ENCODE data around the gene MICAL3.
"Not testable (repeated sequence)": the region's sequence is repeated elsewhere in the genome, so short reads cannot be mapped to it uniquely, and the experiment has no call there.

The MICAL3 gene

DNA sequence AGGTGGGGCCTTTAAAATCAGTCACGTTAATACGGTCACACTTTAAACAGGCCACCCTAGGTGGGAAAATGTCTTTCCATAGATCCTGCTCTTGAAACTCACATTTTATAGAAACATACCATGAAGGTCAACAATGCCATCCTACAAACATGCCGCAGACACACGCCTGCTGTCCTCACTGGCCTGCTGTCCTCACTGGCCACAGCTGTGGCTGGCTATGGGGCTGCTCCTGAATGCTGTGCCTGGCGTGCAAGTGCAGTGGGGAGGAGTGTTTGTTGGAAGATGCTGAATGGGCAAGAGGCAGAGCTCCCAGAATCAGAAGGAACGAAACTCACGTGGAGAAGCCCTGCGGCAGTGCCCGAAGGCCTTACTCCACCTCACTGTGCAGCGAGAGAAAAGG, 143.9 kb downstream of the MICAL3 start:
- no peak for DNase-seq

DNA sequence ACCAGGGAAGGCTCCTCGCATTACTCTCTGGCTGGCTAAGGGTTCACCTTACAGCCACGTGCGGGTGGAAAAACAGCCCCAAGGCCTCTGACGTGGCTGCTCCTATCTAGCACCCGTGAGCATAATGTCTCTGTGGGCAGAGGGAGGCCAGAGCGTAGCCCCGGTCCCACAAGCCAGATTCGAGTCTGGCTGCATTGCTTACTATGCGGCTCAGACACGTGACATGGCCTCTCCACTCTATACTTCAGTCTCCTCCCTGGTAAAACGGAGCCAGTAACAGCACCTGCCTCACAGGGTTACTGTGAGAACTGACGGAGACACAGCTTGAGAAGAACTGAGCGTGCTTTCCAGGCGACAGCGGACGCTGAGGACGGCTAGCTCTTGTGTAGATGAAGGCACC, 144.3 kb downstream of the MICAL3 start:
- no peak for DNase-seq

- DNase-seq, result no peak
Measured at GRCh38 chr22:17878941-17879340, 145.4 kb downstream of the MICAL3 start.

GRCh38 chr22:17878186-17878694, 146.1 kb downstream of the MICAL3 start:
- DNase-seq, result no peak

DNA sequence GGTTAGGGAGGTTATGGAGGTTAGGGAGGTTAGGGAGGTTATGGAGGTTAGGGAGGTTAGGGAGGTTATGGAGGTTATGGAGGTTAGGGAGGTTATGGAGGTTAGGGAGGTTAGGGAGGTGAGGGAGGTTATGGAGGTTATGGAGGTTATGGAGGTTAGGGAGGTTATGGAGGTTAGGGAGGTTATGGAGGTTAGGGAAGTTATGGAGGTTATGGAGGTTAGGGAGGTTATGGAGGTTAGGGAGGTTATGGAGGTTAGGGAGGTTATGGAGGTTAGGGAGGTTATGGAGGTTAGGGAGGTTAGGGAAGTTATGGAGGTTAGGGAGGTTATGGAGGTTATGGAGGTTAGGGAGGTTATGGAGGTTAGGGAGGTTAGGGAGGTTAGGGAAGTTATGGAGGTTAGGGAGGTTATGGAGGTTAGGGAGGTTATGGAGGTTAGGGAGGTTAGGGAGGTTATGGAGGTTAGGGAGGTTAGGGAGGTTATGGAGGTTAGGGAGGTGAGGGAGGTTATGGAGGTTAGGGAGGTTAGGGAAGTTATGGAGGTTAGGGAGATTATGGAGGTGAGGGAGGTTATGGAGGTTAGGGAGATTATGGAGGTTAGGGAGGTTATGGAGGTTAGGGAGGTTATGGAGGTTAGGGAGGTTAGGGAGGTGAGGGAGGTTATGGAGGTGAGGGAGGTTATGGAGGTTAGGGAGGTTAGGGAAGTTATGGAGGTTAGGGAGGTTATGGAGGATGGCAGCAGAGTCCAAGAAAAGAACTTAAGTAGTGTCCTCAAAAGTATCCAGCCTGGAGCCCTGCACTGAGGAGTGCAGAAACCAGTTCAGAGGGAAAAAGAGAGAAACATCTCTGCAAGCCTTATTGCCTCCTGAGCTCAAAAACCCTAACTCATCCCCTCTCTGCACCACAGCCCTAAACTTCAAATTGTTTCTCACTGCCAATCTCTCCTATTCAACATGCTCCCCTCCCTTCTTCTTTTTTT, 147.2 kb downstream of the MICAL3 start:
- not testable (repeated sequence) for DNase-seq

DNA sequence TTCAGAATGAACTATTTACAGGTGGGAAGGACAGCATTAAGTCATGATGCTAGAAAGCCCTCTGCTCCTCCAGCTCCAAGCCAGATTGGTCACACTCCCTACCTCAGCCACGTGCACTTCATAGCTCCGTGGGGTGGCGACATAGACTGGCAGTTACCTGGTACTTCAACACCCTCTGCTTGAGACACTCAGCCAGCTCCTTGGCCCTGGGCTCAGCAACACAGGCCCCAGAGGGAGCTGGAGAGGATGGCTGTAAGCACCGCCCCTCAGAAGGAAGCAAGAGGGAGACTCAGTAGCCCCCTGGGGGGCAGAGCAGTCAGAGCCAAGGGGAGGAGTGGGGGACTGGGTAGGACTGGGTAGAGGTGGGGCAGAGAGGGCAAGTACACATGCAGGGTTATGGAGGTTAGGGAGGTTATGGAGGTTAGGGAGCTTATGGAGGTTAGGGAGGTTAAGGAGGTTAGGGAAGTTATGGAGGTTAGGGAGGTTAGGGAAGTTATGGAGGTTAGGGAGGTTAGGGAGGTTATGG, 148.0 kb downstream of the MICAL3 start:
- no peak for DNase-seq

DNA sequence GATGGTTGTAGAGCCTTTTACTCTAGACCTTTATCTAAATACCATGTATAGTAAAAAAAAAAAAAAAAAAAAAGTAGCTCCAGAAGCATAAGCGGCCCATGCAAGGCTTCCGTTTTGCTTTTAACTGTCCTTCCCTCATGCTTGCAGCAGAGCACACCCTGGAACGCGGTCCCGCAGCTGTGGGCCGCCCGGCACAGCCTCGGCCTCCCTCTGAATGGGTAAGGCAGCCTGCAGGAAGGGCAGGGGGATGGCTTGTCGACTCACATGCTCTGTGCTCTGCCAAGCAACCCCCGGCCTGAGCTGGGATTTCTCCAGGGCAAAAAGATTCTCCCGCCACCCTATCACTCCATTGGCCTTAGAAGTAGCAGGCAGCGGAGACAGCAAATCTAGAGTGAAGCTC, 148.7 kb downstream of the MICAL3 start:
- DNase-seq, result no peak

GRCh38 chr22:17875156-17875555, 149.2 kb downstream of the MICAL3 start:
- DNase-seq, result no peak

DNA sequence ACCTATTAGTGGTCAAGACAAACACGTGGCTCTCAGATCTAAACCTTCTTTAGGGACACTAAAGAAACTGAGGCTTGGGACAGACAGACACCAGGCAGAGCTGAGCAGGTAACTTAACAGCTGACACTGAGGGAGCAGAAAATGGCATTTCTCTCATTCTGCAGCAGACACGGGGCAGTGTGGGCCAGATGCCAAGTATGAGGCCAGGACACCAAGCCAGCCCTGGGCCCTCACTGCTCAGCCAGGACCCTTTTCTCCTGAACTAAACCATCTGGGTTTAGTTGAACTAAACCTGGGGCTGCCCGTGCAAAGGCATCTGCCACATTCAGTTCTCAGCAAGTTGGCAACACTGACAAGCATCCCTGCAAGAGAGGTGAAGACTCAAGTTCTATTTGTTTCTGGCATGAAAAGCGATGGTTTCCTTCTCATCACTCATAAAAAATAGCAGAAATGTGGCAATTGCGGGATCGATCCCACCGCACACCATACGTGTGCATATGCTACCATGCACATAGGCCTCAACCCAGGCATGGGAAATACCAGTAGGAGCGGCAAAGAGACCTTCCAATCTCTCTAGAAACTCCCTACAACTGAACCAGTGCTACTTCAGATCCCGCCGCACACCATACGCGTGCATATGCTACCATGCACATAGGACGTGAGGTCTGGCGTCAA, 150.0 kb downstream of the MICAL3 start:
- no peak for DNase-seq

DNA sequence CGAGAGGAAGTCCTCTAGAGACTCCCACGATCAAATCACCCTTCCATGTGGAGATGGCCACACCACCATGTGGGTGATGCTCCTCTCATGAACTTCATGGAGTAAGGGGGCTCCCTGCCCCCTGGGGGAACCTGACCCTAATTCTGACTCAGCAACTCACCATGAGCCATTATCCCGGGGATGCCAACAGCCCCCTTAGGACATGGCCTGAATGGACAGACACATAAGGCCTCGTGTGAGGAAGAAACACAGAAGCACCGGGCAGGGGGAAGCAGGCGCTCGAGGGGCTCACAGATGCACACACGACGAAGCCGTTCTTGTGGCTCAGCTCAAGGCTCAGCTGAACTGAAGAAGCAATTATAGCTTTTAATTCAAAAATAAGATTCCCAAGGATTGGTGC, 150.6 kb downstream of the MICAL3 start:
- no peak for DNase-seq

- DNase-seq, result no peak
Measured at GRCh38 chr22:17873116-17873515, 151.2 kb downstream of the MICAL3 start.

GRCh38 chr22:17872471-17872870, 151.9 kb downstream of the MICAL3 start:
- DNase-seq, result no peak

DNA sequence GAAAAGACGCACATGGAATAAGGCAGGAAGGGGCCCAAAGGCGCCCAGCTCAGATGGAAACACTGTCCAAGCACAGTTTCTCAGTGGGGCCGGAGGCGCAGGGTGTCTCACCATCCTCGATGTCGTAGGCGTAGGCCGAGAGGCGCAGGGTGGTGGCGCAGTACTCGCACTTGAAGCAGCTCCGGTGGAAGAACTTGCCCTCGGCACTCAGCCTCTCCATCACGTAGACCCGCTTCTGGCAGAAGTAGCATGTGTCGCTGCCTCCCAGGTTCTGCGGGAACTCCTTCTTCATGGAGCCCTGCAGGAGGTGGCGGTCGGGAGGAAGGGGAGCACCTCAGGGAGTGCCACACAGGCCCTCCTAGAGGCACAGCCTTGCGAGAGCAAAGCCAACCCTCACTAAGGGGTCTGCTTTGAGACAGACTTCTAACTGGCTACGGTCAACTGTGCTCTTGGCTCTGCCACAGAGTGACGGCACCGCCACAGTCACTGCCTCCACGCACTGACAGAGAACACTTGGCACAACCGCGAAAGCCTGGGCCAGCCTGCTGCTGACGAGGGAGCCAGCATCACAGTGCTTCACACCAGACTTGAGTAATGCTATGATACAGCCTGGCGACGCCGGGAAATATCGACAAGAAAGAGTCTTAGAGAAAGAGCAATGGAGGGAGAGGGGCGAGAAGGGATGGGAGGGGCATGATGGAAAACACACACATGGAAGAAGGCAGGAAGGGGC, 152.5 kb downstream of the MICAL3 start:
- DNase-seq, result no peak

DNA sequence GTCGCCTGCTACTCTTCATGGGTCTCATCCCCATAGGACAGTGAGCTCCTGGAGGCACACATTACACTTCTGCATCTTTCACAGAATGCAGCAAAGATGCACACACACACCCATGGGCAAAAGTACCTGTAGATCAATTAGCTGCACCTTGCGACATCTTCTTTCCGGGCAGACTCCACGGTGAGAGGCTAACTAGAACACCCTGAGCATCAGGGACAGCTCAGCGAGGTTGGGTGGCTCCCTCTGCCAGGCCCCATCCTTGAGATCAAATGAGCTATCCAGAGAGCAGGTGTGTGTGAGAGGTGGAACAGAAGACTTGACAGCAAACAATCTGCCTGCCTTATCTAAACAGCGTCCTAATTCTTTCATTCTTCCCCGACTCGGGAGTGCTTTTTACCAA, 154.0 kb downstream of the MICAL3 start:
- no peak for DNase-seq

- no peak for DNase-seq
Measured at GRCh38 chr22:17869285-17870096, 154.9 kb downstream of the MICAL3 start.

- no peak for DNase-seq
Measured at GRCh38 chr22:17868771-17869170, 155.6 kb downstream of the MICAL3 start.

DNA sequence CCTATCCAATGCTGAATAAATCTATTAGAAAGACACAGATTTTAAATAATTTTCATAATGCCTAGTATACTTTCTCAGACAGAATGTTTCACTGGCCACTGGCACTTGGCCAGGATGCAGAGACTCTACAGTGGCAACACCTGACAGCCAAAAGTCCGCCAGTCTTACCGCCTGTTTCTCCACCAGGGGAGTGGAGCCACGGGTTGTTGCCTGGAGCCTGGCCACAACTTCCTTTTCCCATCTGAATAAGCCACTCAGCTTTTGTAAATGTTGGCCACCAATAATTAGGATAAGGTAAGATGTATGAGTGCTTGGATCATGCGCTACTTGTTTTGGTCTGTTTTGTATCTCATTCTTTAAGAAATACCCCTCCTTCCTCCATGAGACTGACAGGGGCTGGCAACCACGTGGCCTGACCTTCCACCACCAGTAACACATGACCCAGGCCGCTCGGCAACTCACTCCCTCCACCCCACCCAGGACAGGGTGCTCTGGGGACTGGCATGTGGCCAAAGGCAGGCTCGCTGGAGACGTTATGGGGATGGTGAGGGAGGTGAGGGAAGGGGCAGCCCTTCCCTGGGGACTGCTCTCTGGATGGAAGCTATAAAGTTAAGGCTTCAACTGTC, 157.1 kb downstream of the MICAL3 start:
- no peak for DNase-seq

DNA sequence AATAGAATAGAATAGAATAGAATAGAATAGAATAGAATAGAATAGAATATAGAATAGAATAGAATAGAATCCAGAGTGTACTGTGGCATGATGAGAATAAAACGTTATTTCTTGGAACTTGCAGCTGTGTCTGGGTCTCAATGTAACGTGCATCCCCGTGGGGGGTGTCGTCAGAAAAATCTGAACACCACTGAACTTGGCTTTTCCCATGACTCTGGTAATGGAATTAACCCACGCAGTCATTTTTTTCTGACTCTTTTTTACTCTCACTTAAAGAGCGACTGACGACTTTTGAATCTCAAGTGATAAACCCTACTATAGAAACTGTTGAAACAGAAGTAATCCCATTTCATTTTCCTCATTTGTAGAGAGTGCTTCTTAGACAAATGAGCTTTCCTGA, 157.7 kb downstream of the MICAL3 start:
- no peak for DNase-seq

GRCh38 chr22:17866127-17866526, 158.2 kb downstream of the MICAL3 start:
- DNase-seq, result no peak

DNA sequence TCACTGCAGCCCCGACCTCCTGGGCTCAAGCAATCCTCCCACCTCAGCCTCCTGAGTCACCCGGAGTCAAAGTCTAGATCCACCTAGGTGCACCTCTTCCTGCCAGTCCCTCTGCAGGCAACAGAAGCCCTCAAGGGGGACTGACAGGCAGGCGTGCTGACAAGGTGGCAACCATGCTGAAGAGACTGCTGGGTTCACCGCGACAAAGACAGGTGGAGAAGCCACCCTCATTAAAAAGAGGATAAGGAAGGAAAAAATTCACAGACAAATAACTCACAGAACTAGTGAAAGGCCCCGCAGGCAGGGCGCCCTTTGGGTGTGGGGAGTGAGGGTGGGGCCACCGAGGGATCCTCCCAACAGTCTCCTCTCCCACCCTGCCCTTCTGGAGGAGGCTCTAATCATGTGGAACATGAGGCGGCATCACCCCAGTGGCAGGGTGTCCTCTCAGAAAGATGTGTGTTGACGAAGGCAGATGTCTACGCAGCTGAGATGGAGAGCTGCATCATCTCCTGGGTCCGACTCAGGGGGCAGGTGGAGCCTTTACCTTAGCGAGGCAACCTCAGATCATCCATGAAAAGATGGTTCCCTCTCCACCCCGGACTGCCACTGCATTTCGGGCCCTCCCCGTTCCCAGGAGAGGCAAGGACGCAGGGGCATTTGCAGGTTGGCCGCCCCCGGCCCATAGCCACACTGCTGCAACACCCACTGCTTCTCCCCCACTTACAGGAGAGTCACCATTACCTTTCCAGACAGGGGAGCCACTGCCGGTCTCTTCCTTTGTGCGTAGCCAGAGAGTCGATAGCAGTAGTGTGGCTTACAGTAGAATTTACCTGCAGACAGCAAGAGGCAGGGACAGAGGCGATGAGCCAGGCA, 158.9 kb downstream of the MICAL3 start:
- DNase-seq, result no peak

Measured in CD4-positive, alpha-beta T cell treated with Interleukin-12 subunit alpha and Interleukin-12 subunit beta, for 1 hour (primary cell).